Measurements from ENCODE around the gene IRS4. TPM values are rescaled to one million over a fixed set of nuclear protein-coding genes. Genes with fewer than 3 reads are reported as not detected.
A peak's percentile ranks its signal among the peaks of the same experiment; 100 is the strongest.

The IRS4 gene
- total RNA-seq = not detected in 2 replicates

- H3K4me3 ChIP-seq (ENCODE audit: low read depth, low read length) = peak within 1 kb of the TSS; percentile 30
- H3K27me3 ChIP-seq (ENCODE audit: control insufficient read depth, insufficient read depth, low read length) = peaks cover 34% of the 10 kb centered on the region
- FAIRE-seq = no peak
- no peak for TF ChIP-seq CTCF (IDR thresholded peaks at IDR 0.05; ENCODE audit: insufficient read depth, low read length, severe bottlenecking)
- peak; percentile 3 for DNase-seq (ENCODE audit: low read depth)
- H3K36me3 ChIP-seq (ENCODE audit: control insufficient read depth, insufficient read depth, low read length) = no peaks in the 10 kb centered on the region
Observed at GRCh38 chrX:108736509-108737479, at the start of gene IRS4. Gene IRS4 (minus strand): TSS chrX:108736563.

- no peak for DNase-seq (ENCODE audit: low read depth)
- no peak for FAIRE-seq
- Histone ChIP-seq H3K27me3 (ENCODE audit: control insufficient read depth, insufficient read depth, low read length) (no peaks in the 10 kb centered on the region), H3K36me3 (ENCODE audit: control insufficient read depth, insufficient read depth, low read length) (no peaks in the 10 kb centered on the region), H3K4me3 (ENCODE audit: low read depth, low read length) (no peak overlapping the region)
- no peak for TF ChIP-seq CTCF (IDR thresholded peaks at IDR 0.05; ENCODE audit: insufficient read depth, low read length, severe bottlenecking)
Observed at GRCh38 chrX:108772549-108772948, 36.2 kb upstream of the IRS4 start.

- Histone ChIP-seq H3K27me3 (ENCODE audit: control insufficient read depth, insufficient read depth, low read length) (no peaks in the 10 kb centered on the region), H3K4me3 (ENCODE audit: low read depth, low read length) (no peak overlapping the region), H3K36me3 (ENCODE audit: control insufficient read depth, insufficient read depth, low read length) (no peaks in the 10 kb centered on the region)
- FAIRE-seq = no peak
- DNase-seq (ENCODE audit: low read depth) = no peak
- no peak for TF ChIP-seq CTCF (IDR thresholded peaks at IDR 0.05; ENCODE audit: insufficient read depth, low read length, severe bottlenecking)
Observed at GRCh38 chrX:108763559-108763958, 27.2 kb upstream of the IRS4 start.

- TF ChIP-seq CTCF (IDR thresholded peaks at IDR 0.05; ENCODE audit: insufficient read depth, low read length, severe bottlenecking) = no peak
- no peak for DNase-seq (ENCODE audit: low read depth)
- H3K27me3 ChIP-seq (ENCODE audit: control insufficient read depth, insufficient read depth, low read length) = peaks cover 16% of the 10 kb centered on the region
- H3K36me3 ChIP-seq (ENCODE audit: control insufficient read depth, insufficient read depth, low read length) = no peaks in the 10 kb centered on the region
- FAIRE-seq = no peak
- no peak overlapping the region for H3K4me3 ChIP-seq (ENCODE audit: low read depth, low read length)
Observed at GRCh38 chrX:108740299-108740774, 4.0 kb upstream of the IRS4 start.

- peaks cover 29% of the 10 kb centered on the region for H3K27me3 ChIP-seq (ENCODE audit: control insufficient read depth, insufficient read depth, low read length)
- DNase-seq (ENCODE audit: low read depth) = no peak
- no peak for TF ChIP-seq CTCF (IDR thresholded peaks at IDR 0.05; ENCODE audit: insufficient read depth, low read length, severe bottlenecking)
- H3K4me3 ChIP-seq (ENCODE audit: low read depth, low read length) = no peak overlapping the region
- no peak for FAIRE-seq
- H3K36me3 ChIP-seq (ENCODE audit: control insufficient read depth, insufficient read depth, low read length) = no peaks in the 10 kb centered on the region
Observed at GRCh38 chrX:108737754-108738153, 1.4 kb upstream of the IRS4 start.
